AG04449 (cell line): ENCODE measurements around the gene RBM43.
"Not testable (repeated sequence)": the region's sequence is repeated elsewhere in the genome, so short reads cannot be mapped to it uniquely, and the experiment has no call there.

Source experiments
- CTCF ChIA-PET: fragments of 350-600 bp; formaldehyde crosslinking; extraction: SDS; loops from one replicate; lab custom pipeline; 2021; ENCODE audit warnings: antibody characterized with exemption; lab: Yijun Ruan, JAX
- POLR2A ChIA-PET: fragments of 400-600, 350-600 bp; formaldehyde crosslinking; extraction: SDS; loops from one replicate; lab custom pipeline; 2020; ENCODE audit warnings: antibody characterized with exemption, inconsistent platforms; lab: Yijun Ruan, JAX
- DNase-seq: peaks from one replicate; pipeline ENCODE4 v3.0.0-alpha.2; 2010; ENCODE audit warnings: low read depth, low spot score
- H3K4me3 ChIP-seq: 2 replicates; pipeline ENCODE4 v1.5.1; 2011; ENCODE audit warnings: low read depth, mild to moderate bottlenecking, control low read depth, low read length
- CTCF ChIP-seq: IDR thresholded peaks from one replicate; pipeline ENCODE4 v1.5.1; 2011; ENCODE audit warnings: mild to moderate bottlenecking, moderate library complexity, low read length, control low read depth, inconsistent platforms; ENCODE audit not compliant: insufficient read depth; ENCODE audit errors: missing control alignments

The RBM43 gene

GRCh38 chr2:151239624-151240023, 22.0 kb downstream of the RBM43 start:
- POLR2A ChIA-PET = interaction anchor here (1.2 kb wide), 1 partner anchor 755 kb away, joined by 5 read pairs; no protein-coding TSS in a partner anchor

GRCh38 chr2:151238527-151239487, 22.9 kb downstream of the RBM43 start:
- H3K4me3 ChIP-seq = no peak overlapping the region
- DNase-seq = peak; percentile 46
- ChIA-PET POLR2A (interaction anchor here (0.7 to 1.2 kb wide), 3 partner anchors 127 to 754 kb away, joined by 3 to 5 read pairs (median 3); no protein-coding TSS in a partner anchor), CTCF (interaction anchor here (0.6 to 3.0 kb wide), 77 partner anchors 9 to 1677 kb away, joined by 3 to 57 read pairs (median 4); partner anchors contain the start of genes MMADHC and RIF1)
- TF ChIP-seq CTCF = peak; percentile 55

More at GRCh38 chr2:151239624-151240023, 22.0 kb downstream of the RBM43 start:
- TF ChIP-seq CTCF = no peak
- no peak overlapping the region for H3K4me3 ChIP-seq
- CTCF ChIA-PET = interaction anchor here (0.6 to 3.0 kb wide), 59 partner anchors 8 to 1678 kb away, joined by 3 to 57 read pairs (median 4); no protein-coding TSS in a partner anchor
- no peak for DNase-seq

- ChIA-PET CTCF (interaction anchor here (0.6 to 3.0 kb wide), 7 partner anchors 8 to 1676 kb away, joined by 3 to 12 read pairs (median 5); no protein-coding TSS in a partner anchor), POLR2A (no interaction called here)
- DNase-seq = no peak
- H3K4me3 ChIP-seq = no peak overlapping the region
- no peak for TF ChIP-seq CTCF
Measured at GRCh38 chr2:151237422-151238025, 24.1 kb downstream of the RBM43 start.

GRCh38 chr2:151233760-151234159, 27.9 kb downstream of the RBM43 start:
- H3K4me3 ChIP-seq, POLR2A ChIA-PET, DNase-seq: not testable (repeated sequence)
- CTCF ChIA-PET = interaction anchor here (2.0 kb wide), 1 partner anchor 8 kb away, joined by 5 read pairs; no protein-coding TSS in a partner anchor

- POLR2A ChIA-PET, H3K4me3 ChIP-seq, DNase-seq, CTCF ChIA-PET: not testable (repeated sequence)
Measured at GRCh38 chr2:151233288-151233687, 28.4 kb downstream of the RBM43 start.

GRCh38 chr2:151230627-151231140, 31.0 kb downstream of the RBM43 start:
- H3K4me3 ChIP-seq = no peak overlapping the region
- POLR2A ChIA-PET = no interaction called here
- TF ChIP-seq CTCF = no peak
- DNase-seq = no peak
- CTCF ChIA-PET = interaction anchor here (3.2 kb wide), 1 partner anchor 8 kb away, joined by 18 read pairs; no protein-coding TSS in a partner anchor
